CD4-positive, alpha-beta T cell treated with Interleukin-17A for 4 hours (primary cell): ENCODE measurements around the gene ZFX.

Experiments
- DNase-seq: peaks from one replicate; pipeline ENCODE4 v3.0.0-alpha.2; 2020; ENCODE audit warnings: mixed read lengths

The ZFX gene

DNA sequence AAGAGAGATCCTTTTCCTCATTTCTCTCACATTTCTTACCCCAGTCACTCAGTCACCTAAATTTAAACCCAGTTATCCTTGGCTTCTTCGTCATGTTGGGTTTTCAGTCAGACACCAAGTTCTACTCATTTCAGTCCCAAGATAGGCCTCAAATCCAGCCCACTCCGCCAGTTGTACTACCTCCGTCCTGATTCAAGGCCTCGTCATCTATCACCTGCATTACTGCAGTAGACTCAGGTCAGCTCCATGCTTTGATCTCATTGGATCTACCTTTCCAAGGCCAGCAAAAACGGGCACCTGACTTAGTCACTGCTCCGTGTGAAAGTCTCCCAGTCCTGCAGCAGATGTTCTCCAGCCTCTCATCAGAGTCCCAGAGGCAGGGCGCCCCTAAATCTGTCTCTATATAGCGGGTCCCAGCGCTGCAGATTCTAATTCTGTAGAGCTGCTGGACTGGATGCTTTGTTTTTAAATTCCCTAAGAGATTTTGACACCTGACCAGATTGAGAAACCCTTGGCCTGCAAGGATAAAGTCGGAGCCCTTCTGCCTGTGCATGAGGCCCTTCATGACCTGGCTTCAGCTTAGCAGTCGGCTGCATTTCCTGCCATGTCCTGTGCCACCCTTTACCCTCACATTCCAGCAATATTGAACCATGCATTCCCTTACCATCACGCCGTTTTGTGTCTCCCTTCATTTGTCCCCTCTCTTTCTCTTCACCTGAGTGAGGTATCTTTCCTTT is 53.7 kb downstream of the ZFX start:
- DNase-seq, result no peak

DNA sequence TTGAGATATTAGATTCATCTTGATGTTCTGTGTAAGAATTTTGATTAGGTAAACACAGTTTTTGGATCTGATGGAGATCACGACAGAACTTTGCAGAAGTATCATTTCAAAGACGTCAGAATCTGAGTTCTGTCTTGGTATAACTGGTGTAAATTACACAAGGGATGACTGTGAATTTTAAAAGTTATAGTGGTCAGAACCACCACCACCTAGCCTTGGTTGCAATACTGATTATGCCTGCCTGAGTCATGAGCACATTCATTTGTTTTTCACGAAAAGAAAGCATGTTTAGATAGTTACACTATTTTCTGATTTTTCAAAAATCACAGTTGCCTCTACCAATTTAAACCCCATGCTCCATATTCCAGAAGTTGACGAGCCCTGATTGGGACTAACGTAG is 54.8 kb downstream of the ZFX start:
- no peak for DNase-seq

DNA sequence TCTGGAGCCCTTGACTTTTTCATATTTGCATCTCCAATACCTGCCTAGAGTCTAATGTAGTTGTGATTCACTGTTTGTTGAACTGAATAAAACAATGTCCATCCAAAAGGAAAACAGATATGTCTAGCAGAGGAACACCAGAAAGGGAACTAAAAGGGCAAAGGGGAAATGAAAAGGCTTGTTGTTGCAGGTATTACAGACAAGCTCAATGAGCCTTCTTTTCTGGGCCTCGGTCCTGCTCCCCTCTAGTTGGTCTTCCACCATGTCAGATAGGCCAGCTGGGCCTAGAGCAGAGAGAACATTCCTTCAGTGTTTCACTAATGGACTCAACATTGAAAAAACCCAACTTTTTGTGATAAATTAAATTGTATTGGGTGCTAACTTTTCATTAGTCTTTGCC is 55.4 kb downstream of the ZFX start:
- no peak for DNase-seq

DNA sequence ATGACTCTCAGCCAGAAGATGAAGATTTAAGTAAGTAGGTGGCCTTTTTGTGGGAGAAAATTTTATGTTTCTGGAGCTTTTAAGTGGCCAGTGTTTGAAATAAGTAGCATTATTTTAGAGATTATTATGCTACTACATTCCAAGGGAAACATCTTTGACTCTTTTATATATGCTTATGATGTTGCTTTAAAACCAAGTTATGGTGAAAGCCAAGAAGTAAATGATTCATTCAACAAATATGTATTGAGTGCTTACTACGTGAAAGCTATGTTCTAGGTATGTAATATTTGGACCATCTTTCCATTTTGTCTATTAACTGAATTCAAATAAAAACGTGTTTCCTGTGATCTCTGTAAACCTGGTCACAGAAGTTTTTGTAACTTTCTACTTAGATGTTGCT is 58.3 kb downstream of the ZFX start:
- DNase-seq, result no peak

DNA sequence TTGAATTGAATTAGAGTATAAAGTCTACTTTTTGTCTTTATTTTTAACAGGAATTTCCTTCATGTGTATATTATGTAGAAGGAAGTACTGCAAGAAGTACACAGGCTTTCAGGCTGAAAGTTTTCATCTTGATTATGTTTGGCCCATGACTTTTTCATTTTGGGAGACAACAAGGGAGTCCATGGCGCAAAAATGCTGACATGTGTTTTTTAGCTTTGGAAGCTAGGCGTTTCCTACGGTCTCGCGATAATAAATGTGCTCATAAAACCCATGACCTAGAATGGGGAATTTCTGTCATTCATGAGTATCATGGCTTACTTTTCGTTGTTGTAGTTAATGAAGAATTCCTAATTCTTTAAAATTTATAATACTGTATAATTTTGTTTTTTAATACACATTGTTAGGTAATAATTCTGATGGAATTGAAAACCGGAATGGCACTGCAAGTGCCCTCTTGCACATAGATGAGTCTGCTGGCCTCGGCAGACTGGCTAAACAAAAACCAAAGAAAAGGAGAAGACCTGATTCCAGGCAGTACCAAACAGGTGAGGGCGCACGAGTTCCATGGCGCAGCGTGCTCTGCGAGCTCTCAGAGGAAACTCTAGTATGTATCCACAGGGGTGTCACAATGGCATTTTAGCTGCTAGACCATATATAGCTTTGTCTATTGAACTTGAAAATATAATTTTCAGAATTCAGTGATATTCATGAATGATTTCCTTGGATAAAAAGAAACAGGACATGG is 59.1 kb downstream of the ZFX start:
- DNase-seq, result no peak

DNA sequence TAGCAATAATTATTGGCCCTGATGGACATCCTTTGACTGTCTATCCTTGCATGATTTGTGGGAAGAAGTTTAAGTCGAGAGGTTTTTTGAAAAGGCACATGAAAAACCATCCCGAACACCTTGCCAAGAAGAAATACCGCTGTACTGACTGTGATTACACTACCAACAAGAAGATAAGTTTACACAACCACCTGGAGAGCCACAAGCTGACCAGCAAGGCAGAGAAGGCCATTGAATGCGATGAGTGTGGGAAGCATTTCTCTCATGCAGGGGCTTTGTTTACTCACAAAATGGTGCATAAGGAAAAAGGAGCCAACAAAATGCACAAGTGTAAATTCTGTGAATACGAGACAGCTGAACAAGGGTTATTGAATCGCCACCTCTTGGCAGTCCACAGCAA is 60.7 kb downstream of the ZFX start:
- no peak for DNase-seq

DNA sequence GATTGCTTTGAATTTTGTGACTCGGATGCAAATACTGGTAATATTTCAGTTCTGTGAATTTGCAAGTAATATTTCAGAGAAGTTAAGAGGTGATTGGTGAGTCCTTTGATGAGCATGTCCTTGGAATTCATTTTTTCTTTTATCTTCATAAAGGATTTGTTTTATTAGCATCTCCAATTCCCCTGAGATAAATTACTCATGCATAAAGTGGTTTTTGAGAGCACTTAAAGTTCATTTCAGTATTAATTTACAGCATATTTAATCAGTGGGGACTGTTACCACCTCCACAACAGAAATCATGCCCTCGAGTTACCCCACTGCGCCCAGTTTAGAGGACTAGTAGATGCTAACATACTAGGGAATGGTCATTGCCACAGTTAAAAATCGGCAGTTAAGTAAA is 65.0 kb downstream of the ZFX start:
- no peak for DNase-seq

DNA sequence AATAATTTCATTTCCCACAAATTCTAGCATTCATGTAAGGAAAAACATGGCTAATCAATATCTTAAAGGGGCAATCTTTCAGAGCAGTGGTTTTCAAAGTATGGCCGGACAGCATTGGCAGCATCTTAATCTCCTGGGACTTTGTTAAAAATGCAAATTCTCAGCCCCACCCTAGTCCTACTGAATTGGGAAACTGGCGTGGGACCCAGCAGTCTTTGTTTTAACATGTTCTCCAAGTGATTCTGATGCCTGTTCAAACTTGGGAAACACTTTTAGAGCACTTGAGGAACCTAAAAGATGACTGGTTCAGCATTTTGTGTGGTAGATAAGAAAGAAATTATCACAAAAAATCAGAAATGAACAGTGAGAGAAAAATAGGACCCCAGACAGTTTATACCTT is 65.7 kb downstream of the ZFX start:
- no peak for DNase-seq

DNA sequence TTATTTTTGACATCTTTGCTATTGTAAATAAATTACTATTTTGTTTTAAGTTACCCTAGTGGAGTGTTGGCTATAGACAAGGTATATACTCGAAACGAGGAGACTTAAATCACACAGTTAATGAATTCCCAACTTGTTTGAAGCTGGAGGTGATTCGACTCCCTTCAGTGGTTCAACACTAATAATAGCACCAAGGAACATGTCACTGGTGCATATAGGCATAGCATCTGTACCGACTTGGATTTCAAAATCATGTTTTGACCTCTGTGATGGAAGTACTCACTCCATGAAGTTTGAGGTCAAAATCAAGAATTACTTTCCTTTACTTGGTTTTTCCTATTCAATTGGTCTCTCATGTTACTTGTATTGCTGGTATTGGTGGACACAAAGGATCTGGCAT is 66.5 kb downstream of the ZFX start:
- DNase-seq, result no peak

DNA sequence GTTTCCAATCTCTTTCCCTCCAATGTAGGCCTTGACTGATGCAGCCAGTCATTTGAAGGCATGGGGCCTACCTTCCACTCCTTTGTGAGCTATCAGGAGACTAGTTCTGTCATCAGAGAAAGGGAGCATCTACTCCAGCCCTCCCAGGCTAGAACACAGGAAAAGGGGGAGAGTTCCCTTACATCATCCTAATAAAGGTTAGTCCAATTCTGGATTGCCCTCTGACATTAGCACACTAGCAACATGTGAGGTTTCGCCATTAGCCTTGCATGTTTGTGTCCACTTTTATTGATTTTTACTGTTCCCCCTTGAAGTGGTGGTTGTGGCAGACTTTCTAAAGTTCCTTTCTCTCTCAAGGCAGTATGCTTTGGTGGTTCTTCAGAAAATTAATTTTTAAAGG is 67.3 kb downstream of the ZFX start:
- no peak for DNase-seq

DNA sequence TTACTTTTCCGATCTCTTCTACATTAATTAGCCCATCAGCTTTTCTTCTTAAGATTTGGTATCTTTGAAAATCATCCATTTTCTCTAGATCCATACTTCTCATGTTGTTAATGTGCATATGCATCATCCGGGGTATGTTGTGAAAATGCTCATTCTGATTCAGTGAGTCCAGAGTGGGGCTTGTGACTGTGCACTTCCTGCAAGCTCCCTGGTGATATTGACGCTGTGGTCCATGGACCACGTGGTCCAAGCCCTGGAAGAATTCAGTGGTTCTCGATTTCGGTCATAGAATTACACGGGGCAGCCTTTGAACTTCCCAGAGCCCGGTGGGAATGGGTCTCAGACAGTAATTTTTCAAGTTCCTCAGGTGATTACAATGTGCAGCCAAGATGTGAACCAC is 69.8 kb downstream of the ZFX start:
- no peak for DNase-seq

DNA sequence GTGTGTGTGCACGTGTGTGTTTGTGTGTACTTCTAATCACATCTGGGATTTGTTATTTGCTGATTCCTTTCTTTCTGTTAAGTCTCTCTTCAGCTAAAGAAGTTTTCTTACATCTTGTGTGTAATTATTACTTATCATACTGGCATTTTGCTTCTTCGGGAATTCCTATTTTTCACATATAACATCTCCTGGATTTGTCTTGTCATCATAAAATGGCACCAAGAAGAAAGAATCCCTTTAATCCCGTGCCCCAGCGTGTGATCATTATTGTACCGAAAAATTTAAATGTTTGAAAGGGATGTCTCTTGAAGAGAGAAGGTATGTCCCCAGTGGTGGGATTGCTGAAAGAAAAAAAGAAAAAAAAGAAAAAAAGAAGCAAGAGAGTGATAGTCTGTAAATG is 72.3 kb downstream of the ZFX start:
- no peak for DNase-seq

DNA sequence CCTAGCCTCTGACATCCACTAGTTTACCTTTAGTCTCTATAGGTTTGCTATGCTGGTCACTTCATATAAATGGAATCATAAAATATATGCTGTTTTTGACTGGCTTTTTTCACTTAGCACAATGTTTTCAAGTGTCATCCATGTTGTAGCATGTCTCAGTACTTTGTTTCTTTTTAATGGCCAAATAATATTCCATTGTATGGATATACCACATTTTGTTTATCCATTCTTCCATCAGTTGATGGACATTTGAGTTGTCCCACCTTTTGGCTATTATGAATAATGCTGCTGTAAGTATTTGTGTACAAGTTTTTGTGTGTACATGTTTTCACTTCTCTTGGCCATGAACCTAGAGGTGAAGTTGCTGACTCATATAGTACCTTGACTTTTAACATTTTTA is 75.7 kb downstream of the ZFX start:
- no peak for DNase-seq

DNA sequence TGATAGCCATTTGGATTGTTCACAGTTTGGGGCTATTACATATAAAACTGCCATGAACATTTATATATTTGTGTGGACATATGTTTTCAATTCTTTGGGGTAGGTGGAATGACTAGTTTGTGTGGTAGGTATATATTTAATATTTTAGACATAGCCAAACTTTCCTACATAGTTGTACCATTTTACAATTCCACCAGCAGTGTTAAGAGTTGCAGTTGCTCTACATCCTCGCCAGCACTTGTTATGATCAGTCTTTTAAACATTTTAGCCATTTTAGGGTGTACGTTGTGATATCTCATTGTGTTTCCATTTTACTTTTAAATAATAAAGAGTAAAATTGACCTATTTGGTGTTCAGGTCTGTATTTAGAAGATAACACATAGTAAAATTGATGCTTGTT is 76.6 kb downstream of the ZFX start:
- DNase-seq, result no peak

DNA sequence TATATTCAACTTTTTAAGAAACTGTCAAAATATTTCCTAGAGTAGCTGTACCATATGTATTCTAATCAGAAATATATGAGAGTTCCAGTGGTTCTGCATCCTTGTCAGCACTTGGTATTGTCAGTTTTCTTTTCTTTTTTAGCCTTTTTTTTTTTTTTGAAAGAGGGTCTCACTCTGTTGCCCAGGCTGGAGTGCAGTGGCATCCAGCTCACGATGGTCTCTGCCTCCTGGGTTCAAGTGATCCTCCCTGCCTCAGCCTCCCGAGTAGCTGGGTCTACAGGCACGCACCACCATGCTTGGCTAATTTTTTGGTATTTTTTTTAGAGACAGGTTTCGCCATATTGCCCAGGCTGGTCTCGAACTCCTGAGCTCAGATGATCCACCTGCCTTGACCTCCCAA is 79.1 kb downstream of the ZFX start:
- DNase-seq, result no peak

DNA sequence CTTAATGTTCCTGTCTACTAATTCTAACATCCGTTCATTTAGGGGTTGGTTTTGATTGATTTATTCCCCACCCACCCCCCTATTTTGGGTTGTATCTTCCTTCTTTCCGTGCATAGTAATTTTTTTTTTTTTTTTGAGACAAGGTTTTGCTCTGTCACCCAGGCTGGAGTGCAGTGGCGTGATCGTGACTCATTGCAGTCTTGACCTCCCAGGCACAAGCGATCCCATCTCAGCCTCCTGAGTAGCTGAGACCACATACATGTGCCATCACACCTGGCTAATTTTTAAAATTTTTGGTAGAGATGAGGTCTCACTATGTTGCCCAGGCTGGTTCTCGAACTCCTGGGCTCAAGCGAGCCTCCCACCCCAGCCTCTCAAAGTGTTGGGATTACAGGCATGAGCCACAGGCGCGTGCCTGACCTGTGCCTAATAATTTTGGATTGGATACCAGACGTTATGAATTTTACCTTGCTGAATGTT is 79.9 kb downstream of the ZFX start:
- no peak for DNase-seq

DNA sequence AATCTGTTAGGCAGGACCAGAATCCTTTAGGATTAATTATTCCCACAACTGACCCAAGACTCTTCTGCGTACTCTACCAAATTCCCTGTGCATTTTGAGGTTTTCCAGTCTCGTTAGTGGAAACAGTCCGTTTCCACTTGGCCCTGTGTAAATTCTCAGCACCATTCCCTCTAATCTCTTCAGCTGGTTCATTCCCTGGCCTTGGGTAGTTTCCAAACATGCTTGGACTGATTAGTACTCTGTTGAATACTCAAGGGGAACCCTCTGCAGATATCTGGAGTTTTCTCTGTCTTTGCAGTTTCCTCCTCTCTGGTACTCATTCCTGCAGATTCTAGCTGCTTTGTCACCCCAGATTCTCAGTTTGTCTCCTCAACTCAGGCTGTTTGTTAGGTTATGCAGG is 80.4 kb downstream of the ZFX start:
- DNase-seq, result no peak

DNA sequence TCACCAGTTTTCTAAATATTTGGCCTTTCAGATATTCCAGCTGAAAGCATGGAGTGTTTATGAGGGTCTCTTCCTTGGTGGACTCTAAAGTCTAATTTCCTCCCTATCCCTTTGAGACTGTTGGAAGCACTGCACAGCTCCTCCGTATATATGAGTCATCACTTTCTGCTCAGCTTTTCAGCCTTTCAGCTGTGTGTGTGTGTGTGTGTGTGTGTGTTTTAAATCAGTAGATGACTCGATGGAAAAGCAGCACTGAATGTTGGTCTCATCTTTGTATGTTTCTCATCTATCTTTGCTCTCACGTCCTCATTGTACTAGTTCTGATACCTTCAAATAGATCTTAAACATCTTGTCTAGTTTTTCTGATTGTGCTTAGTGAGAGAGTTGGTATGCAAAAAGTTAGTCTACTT is 81.6 kb downstream of the ZFX start:
- DNase-seq, result no peak

DNA sequence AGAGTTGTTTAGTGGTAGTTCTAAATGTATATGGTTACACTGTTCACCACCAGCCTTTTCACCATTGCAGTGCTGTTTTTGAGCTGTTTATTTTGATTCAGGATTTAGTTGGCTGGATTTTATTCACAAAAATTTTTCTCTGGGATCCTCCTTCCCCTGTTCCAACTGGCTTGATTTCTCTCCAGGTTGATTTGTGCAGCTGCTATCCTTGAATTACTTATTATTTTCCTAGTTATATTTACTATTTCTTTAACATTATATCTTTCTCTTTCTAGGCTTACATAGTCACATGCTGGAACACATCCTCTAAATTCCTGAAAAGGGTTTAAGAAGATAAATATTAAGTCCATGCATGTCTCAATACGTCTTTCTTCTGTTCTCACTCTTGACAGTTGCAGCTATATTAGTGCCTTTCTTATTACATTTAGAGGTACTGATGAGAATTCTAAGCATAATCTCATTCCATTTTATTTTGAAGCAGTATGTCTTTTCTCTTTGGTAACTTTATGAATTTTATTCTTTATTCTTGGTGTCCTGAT is 82.2 kb downstream of the ZFX start:
- no peak for DNase-seq

DNA sequence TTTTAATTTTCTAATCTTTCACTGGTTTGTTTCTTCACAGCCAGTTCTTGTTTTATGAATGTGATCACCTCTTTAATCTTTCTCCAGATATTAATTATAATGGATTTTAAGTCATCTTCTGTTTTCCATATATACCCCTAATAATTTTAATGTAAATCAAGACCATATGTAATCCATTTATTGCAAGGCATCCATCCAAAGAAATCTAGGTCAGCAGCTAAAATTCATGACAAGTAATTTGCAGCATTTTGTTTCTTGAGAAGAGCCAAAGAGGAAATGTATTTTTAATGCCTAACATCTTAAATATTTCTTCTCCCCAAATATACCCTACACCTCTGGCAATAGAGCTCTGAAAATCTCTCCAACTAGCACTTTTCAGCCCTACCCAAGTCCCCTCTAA is 83.3 kb downstream of the ZFX start:
- DNase-seq, result no peak

DNA sequence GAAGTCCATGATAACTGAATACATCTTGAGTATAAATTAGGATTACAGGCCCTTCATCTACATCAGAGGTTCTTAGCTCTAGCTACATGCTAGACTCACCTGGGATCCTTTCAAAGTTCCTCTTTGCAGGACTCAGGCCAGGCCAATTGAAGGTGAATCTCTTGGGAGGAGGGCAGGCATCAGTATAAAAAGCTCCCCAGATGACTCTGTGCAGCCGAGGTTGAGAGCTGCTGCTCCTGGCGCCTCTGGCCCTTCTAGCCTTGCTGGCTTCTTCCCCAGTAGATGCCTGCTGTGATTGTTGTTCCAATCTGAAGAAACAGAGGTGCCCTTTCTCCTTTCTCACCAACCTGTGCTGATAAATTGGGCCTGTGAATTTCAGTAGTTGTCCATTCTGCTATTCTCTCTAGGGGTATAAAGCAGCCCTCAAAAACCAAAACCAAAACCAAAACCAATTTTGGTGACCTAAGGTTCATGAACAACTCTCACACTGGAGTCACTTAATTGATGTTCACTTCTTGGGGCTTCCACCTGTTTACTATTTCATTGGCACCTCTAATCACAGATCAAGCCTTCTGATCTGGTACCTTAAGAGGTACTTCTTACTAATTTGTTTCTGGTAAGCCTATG is 85.7 kb downstream of the ZFX start:
- no peak for DNase-seq

DNA sequence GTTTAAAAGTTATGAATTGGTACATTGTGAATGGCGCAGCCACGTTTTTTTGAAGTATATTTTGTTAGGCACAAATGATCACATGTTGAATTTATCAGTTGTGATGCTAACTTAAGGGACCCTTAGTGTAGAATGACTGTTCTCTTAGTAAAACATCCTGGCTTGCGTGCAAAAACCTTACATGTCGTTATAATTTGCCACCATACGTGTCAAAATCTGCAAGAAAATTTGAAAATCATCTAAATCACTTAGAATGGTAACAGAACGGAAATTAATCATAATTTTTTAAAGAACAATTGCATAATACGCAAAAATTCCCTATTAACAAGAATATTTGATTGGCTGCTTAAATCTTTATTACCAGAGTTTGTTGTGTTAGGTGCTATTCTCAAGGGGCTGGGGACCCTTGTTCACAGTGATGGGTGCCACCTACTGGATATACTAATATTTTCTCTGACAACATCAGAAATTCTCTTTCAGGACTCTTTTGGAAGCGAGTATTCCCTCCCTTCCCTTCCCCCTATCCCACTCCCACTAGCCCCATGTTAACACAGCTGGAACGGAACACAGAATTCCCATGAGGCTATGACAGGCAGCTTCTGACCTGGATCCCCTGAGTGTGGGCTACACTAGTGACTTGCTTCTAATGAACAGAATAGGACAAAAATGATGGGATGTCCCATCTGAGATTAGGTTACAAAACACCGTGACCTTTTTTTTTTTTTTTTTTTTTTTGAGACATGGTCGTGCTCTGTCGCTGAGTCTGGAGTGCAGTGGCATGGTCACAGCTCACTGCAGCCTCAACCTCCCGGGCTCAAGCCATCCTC is 92.5 kb downstream of the ZFX start:
- DNase-seq, result peak; percentile 25

DNA sequence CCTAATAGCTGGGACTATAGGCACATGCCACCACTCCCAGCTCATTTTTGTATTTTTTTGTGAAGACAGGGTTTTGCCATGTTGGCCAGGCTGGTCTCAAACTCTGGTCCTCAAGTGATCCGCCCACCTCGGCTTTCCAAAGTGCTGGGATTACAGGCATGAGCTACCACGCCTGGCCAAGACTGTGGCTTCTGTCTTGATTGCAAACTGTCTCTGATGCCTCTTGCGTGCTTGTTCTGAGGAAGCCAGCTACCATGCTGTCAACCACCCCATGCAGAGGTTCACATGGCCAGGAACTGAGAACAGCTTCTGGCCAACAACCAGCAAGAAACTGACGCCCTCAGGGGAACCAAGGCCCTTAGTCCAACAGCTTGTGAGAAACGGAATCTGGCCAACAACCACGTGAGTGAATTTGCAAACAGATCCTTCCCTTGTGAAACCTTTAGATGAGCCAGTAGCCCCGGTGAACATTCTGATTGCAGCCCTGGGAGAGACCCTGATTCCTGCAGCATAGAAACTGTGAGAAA is 93.2 kb downstream of the ZFX start:
- no peak for DNase-seq
